Sigmoid colon (tissue), 7 donors: Measurements from ENCODE around the gene SECTM1. TPM values are rescaled to one million over a fixed set of nuclear protein-coding genes. Genes with fewer than 3 reads are reported as not detected.
"Not testable (repeated sequence)": the region's sequence is repeated elsewhere in the genome, so short reads cannot be mapped to it uniquely, and the experiment has no call there.

ENCODE experiments used
- DNase-seq: peaks from one replicate; pipeline ENCODE4 v3.0.0-alpha.2; 2019
- H3K27ac ChIP-seq, 4 donors: fragments of 200-600 bp; sonication (generic); one replicate each; pipeline ENCODE4 v1.5.1; 2016 to 2019; ENCODE audit warnings: mild to moderate bottlenecking in 1 of 4
- H3K27me3 ChIP-seq, 3 donors: fragments of 200-600 bp; sonication (generic); one replicate each; pipeline ENCODE4 v1.5.1; 2019; ENCODE audit warnings: mild to moderate bottlenecking in 1 of 3
- H3K36me3 ChIP-seq, 4 donors: fragments of 200-600 bp; sonication (generic); one replicate each; pipeline ENCODE4 v1.5.1; 2016 to 2019
- H3K4me1 ChIP-seq, 4 donors: fragments of 200-600 bp; sonication (generic); one replicate each; pipeline ENCODE4 v1.5.1; 2017 to 2019
- H3K4me3 ChIP-seq, 4 donors: fragments of 200-600 bp; sonication (generic); one replicate each; pipeline ENCODE4 v1.5.1; 2017 to 2019; ENCODE audit warnings: mild to moderate bottlenecking in 2 of 4, moderate library complexity in 1 of 4
- H3K9me3 ChIP-seq, 4 donors: fragments of 200-600 bp in 3 of 4; sonication (generic) in 3 of 4; one replicate each; pipeline versions ENCODE4 v1.5.1 to v1.6.1; 2013 to 2019
- EP300 ChIP-seq, 4 donors: sonication (generic); formaldehyde crosslinking; IDR thresholded peaks; one replicate each; pipeline ENCODE4 v1.6.1; 2017; ENCODE audit warnings: antibody characterized with exemption in 4 of 4
- POLR2A ChIP-seq, 2 donors: fragments of 450-650 bp; IDR thresholded peaks; one replicate each; pipeline ENCODE4 v1.6.1; 2016; ENCODE audit warnings: antibody characterized with exemption in 2 of 2, mild to moderate bottlenecking in 2 of 2, moderate library complexity in 2 of 2
- POLR2AphosphoS5 ChIP-seq, 4 donors: sonication (generic); formaldehyde crosslinking; IDR thresholded peaks; one replicate each; pipeline ENCODE4 v1.6.1; 2017; ENCODE audit warnings: antibody characterized with exemption in 4 of 4
- WGBS, 2 donors: extraction: QIAGEN DNeasy Blood & Tissue Kit; methylation state at CpG; one replicate each; pipeline ENCODE4 v1.1.7; 2013; 5-methylcytosine and 5-hydroxymethylcytosine counted together
- intact Hi-C: fragments of 100-400 bp; cut with DNase I; formaldehyde crosslinking; loops from one replicate; pipeline ENCODE4 v1.15.1; 2023
- polyA plus RNA-seq, 3 donors: library from polyadenylated mRNA; stranded (reverse); fragments of 200-250 nt; gene quantifications; one replicate each; pipeline ENCODE4 v1.2.3, GENCODE V29; 2013
- total RNA-seq, 4 donors: library from RNA; depleted of rRNA; stranded (reverse); fragments of >200 nt; gene quantifications; one replicate each; pipeline ENCODE4 v1.1.0, GENCODE V29; 2016
- TF ChIP-seq, protein P1 (sequence below), 4 experiments: fragments of 450-650 bp in 3 of 4; fragments of 200-600 bp in 1 of 4; IDR thresholded peaks; one replicate each; pipeline ENCODE4 v1.5.1; 2016 to 2019; ENCODE audit warnings: antibody characterized with exemption in 4 of 4, mild to moderate bottlenecking in 3 of 4, moderate library complexity in 2 of 4
- donor health status: healthy with polysubstance abuse.
- donor health status: Bipolar disorder and iron deficiency.
- donor health status: healthy.

Gene SECTM1
- total and polyA plus RNA-seq, 7 donors = 8.4 to 105 (median 56.9) TPM

DNA sequence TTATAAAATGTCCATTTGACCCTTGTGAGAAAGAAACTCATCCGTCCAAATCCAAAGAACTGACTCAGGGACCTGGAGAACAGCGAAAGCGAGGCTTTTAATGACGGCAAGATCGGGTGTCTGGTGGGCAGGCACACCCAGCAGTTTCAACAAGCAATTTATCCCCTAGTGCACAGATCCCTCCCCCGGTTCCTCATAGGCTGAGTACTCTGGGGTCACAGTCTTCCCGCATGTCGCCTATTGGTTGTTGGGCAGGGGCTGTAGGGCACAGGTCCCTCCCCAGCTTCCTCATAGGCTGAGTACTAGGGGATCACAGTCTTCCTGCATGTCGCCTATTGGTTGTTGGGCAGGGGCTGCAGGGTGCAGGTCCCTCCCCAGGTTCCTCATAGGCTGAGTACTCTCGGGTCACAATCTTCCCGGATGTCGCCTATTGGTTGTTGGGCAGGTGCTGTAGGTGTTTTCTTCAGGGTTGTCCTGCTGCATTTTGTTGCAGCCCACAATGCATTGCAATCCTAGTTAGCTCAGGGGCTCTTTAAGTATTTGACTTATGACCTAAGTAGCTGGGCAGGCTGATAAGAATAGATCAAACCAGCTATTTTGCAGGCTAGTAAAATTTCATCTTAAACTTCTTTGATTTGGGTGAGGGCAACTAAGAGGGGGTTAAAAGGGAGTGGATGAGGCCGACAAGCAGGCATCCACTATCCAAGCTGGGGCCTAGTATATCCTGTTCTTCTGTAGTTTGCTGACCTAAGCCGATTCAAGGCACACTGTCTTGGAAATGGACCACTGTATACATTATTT is 34.4 kb upstream of the SECTM1 start:
- Histone ChIP-seq H3K4me1 (peaks cover 0 to 21% (median 19%) of the 10 kb centered on the region in 4 donors), H3K27me3 (peaks cover 25 to 51% (median 30%) of the 10 kb centered on the region in 3 donors), H3K9me3 (no peaks in the 10 kb centered on the region), H3K4me3 (no peak overlapping the region), H3K36me3 (no peaks in the 10 kb centered on the region), H3K27ac (no peak overlapping the region)
- DNase-seq = no peak
- intact Hi-C loops = no loop called here
- TF ChIP-seq, protein P1, sequence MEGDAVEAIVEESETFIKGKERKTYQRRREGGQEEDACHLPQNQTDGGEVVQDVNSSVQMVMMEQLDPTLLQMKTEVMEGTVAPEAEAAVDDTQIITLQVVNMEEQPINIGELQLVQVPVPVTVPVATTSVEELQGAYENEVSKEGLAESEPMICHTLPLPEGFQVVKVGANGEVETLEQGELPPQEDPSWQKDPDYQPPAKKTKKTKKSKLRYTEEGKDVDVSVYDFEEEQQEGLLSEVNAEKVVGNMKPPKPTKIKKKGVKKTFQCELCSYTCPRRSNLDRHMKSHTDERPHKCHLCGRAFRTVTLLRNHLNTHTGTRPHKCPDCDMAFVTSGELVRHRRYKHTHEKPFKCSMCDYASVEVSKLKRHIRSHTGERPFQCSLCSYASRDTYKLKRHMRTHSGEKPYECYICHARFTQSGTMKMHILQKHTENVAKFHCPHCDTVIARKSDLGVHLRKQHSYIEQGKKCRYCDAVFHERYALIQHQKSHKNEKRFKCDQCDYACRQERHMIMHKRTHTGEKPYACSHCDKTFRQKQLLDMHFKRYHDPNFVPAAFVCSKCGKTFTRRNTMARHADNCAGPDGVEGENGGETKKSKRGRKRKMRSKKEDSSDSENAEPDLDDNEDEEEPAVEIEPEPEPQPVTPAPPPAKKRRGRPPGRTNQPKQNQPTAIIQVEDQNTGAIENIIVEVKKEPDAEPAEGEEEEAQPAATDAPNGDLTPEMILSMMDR (IDR thresholded peaks at IDR 0.05) = no peak
- TF ChIP-seq POLR2A (IDR thresholded peaks at IDR 0.05) (no peak), EP300 (IDR thresholded peaks at IDR 0.05) (no peak), POLR2AphosphoS5 (IDR thresholded peaks at IDR 0.05) (no peak)
- 85 to 87% methylated on average over 14 of the region's 14 CpGs for WGBS, 2 donors

DNA sequence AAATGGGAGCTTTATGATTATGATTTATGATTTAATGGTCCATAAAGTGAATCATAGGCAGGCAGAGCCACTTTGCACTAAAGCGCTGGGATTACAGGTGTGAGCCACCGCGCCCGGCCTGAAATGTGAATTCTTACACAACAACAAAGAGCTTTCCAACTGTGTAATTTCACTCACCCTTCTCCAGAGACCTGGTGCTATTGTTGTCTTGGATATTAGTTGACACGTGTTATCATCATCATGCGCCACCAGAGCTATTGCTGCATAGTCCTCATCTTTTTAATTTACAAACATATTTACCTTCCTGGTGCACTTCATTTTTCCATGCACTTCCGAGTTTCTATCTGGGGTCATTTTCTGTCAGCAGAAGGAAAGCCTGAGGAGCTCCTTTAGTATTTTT is 33.2 kb upstream of the SECTM1 start:
- no peak overlapping the region for H3K27ac ChIP-seq
- H3K36me3 ChIP-seq = no peaks in the 10 kb centered on the region
- 20 to 69% methylated on average over 7 of the region's 7 CpGs for WGBS, 2 donors
- no peak for TF ChIP-seq POLR2A (IDR thresholded peaks at IDR 0.05)
- TF ChIP-seq, protein P1 (IDR thresholded peaks at IDR 0.05) = no peak
- no peak for TF ChIP-seq POLR2AphosphoS5 (IDR thresholded peaks at IDR 0.05)
- no peak for TF ChIP-seq EP300 (IDR thresholded peaks at IDR 0.05)
- intact Hi-C loops = no loop called here
- peaks cover 0 to 16% (median 15%) of the 10 kb centered on the region in 4 donors for H3K4me1 ChIP-seq
- peaks cover 18 to 39% (median 19%) of the 10 kb centered on the region in 3 donors for H3K27me3 ChIP-seq
- no peaks in the 10 kb centered on the region for H3K9me3 ChIP-seq
- no peak overlapping the region for H3K4me3 ChIP-seq
- no peak for DNase-seq

DNA sequence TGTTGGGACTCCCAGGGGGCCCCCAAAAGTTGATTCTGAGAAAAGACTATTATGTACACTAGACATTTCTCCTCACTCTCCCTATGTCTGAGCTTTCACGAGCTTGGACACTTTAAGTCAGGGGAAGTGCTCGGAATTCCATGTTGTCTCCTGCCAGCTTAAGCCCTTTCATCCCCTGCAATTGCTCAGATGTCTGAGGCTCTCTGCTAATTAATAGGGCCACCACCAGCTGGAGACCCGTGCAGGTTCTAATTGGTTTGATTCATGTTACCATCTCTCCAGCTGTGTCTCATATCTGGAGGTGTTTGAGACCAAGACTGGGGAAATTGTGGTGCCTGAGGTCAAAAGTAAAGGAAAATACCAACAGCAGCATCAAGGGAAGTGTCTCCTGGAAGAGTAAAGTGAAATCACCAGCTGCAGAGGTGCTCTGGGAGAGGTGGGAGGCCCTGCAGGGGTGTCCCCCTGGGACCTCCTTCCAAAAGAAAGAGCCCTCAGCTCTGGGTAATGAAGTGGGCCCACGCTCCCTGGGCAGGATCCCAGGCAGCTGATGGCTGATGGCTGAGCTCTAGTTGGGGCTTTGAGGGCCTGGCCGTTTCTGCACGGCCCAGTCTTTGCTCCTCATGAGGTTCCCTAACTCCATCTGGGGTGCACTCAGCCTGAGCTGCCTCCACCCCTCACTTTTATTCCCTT is 32.2 kb upstream of the SECTM1 start:
- H3K27me3 ChIP-seq = peaks cover 8 to 29% (median 9%) of the 10 kb centered on the region in 3 donors
- H3K4me3 ChIP-seq = no peak overlapping the region
- DNase-seq = no peak
- intact Hi-C loops = no loop called here
- H3K36me3 ChIP-seq = no peaks in the 10 kb centered on the region
- WGBS, 2 donors = 82 to 87% methylated on average over 6 of the region's 6 CpGs
- TF ChIP-seq, protein P1 (IDR thresholded peaks at IDR 0.05) = no peak
- TF ChIP-seq POLR2A (IDR thresholded peaks at IDR 0.05) = no peak
- no peak for TF ChIP-seq POLR2AphosphoS5 (IDR thresholded peaks at IDR 0.05)
- TF ChIP-seq EP300 (IDR thresholded peaks at IDR 0.05) = no peak
- no peaks in the 10 kb centered on the region for H3K9me3 ChIP-seq
- no peak overlapping the region for H3K27ac ChIP-seq
- H3K4me1 ChIP-seq = peaks cover 0 to 6% (median 5%) of the 10 kb centered on the region in 4 donors

DNA sequence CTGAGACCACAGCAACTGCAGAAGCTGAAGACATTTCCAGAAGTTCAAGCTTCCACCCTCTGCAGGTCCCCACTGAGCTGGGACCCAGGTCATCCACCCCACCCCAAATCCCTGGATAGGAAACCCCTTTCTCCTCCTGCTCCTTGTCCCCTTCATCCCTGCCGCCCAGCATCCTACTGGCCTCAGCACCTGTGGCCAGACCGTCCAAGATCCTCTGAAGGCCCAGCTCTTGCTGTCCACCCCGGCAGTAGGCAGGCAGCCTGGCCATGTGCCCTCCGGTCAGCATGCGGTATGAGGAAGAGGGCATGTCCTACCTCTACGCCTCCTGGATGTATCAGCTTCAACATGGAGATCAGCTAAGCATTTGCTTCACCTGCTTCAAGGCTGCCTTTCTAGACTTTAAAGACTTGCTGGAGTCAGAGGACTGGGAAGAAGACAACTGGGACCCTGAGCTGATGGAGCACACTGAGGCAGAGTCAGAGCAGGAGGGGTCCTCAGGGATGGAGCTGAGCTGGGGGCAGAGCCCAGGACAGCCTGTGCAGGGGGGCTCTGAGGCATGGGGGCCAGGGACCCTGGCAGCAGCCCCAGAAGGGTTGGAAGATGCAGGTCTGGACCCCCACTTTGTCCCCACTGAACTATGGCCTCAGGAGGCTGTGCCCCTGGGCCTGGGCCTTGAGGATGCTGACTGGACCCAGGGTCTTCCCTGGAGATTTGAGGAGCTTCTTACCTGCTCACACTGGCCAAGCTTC is 28.5 kb upstream of the SECTM1 start:
- no peaks in the 10 kb centered on the region for H3K36me3 ChIP-seq
- no peaks in the 10 kb centered on the region for H3K4me1 ChIP-seq
- no peak overlapping the region for H3K27ac ChIP-seq
- H3K4me3 ChIP-seq = no peak overlapping the region
- intact Hi-C loops = no loop called here
- WGBS, 2 donors = 92 to 94% methylated on average over 6 of the region's 6 CpGs
- TF ChIP-seq EP300 (IDR thresholded peaks at IDR 0.05) (no peak), POLR2AphosphoS5 (IDR thresholded peaks at IDR 0.05) (no peak), POLR2A (IDR thresholded peaks at IDR 0.05) (no peak)
- TF ChIP-seq, protein P1 (IDR thresholded peaks at IDR 0.05) = no peak
- H3K9me3 ChIP-seq = no peaks in the 10 kb centered on the region
- H3K27me3 ChIP-seq = peaks cover 0 to 24% (median 13%) of the 10 kb centered on the region in 3 donors
- no peak for DNase-seq

DNA sequence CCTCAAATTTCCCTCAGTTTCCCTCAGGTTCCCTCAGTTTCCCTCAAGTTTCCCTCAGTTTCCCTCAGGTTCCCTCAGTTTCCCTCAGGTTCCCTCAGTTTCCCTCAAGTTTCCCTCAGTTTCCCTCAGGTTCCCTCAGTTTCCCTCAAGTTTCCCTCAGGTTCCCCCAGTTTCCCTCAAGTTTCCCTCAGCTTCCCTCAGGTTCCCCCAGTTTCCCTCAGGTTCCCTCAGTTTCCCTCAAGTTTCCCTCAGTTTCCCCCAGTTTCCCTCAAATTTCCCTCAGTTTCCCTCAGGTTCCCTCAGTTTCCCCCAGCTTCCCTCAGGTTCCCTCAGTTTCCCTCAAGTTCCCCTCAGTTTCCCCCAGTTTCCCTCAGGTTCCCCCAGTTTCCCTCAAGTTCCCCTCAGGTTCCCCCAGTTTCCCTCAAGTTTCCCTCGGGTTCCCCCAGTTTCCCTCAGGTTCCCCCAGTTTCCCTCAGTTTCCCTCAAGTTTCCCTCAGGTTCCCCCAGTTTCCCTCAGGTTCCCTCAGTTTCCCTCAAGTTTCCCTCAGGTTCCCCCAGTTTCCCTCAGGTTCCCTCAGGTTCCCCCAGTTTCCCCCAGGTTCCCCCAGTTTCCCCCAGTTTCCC is 26.0 kb upstream of the SECTM1 start:
- H3K36me3 ChIP-seq, DNase-seq, H3K4me3 ChIP-seq, H3K27ac ChIP-seq, H3K9me3 ChIP-seq: not testable (repeated sequence)
- Histone ChIP-seq H3K4me1 (peaks cover 0 to 13% (median 7%) of the 10 kb centered on the region in 4 donors), H3K27me3 (peaks cover 0 to 34% (median 13%) of the 10 kb centered on the region in 3 donors)
- 66 to 74% methylated on average over 1 of the region's 1 CpG for WGBS, 2 donors
- intact Hi-C loops = loop anchor here (10.0 kb wide), 1 partner anchor 275 kb away; no protein-coding TSS in a partner anchor
